ENCODE measurements around the gene TPST2.

Gene TPST2

DNA sequence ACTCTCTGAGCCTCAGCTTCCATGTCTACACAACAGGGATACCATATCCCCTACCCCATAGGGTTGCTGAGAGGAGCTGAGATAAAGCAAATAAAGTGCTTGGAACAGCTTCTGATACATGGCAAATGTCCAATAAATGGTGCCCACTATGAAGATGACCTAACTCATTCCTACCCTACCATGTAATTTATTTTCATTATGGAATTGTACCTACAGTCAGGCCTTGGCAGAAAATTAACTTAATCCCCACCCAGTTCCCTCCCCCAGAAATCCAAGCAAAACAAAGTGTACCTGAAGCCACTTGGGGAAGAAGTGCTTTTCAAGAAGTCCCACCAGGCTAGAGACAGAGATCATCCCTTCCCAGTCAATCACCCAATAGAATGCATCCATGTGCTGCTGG, 95.4 kb downstream of the TPST2 start:
- no peak for TF ChIP-seq EZH2phosphoT487 (IDR thresholded peaks at IDR 0.05; ENCODE audit: low read depth)
- TF ChIP-seq, protein P1, sequence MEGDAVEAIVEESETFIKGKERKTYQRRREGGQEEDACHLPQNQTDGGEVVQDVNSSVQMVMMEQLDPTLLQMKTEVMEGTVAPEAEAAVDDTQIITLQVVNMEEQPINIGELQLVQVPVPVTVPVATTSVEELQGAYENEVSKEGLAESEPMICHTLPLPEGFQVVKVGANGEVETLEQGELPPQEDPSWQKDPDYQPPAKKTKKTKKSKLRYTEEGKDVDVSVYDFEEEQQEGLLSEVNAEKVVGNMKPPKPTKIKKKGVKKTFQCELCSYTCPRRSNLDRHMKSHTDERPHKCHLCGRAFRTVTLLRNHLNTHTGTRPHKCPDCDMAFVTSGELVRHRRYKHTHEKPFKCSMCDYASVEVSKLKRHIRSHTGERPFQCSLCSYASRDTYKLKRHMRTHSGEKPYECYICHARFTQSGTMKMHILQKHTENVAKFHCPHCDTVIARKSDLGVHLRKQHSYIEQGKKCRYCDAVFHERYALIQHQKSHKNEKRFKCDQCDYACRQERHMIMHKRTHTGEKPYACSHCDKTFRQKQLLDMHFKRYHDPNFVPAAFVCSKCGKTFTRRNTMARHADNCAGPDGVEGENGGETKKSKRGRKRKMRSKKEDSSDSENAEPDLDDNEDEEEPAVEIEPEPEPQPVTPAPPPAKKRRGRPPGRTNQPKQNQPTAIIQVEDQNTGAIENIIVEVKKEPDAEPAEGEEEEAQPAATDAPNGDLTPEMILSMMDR (IDR thresholded peaks at IDR 0.05; ENCODE audit: low read depth, low read length), result no peak
- H3K4me3 ChIP-seq (ENCODE audit: low read length), result no peak overlapping the region
- no peaks in the 10 kb centered on the region for H3K79me2 ChIP-seq (ENCODE audit: low read length)
- H2AFZ ChIP-seq (ENCODE audit: low read depth, low read length), result no peak overlapping the region
- H3K9ac ChIP-seq (ENCODE audit: low read length), result no peak overlapping the region
- H3K27me3 ChIP-seq (ENCODE audit: low read depth, low read length), result no peaks in the 10 kb centered on the region
- no peak overlapping the region for H3K27ac ChIP-seq (ENCODE audit: low read length)
- no peaks in the 10 kb centered on the region for H4K20me1 ChIP-seq (ENCODE audit: insufficient read depth, low read length)
- H3K4me2 ChIP-seq (ENCODE audit: low read length), result no peak overlapping the region
- H3K36me3 ChIP-seq (replicated peaks; ENCODE audit: low read depth, low read length), result peaks cover 76% of the 10 kb centered on the region
- H3K9me3 ChIP-seq (ENCODE audit: insufficient read depth, low read length), result no peaks in the 10 kb centered on the region
- H3K4me1 ChIP-seq (ENCODE audit: low read length), result no peaks in the 10 kb centered on the region

DNA sequence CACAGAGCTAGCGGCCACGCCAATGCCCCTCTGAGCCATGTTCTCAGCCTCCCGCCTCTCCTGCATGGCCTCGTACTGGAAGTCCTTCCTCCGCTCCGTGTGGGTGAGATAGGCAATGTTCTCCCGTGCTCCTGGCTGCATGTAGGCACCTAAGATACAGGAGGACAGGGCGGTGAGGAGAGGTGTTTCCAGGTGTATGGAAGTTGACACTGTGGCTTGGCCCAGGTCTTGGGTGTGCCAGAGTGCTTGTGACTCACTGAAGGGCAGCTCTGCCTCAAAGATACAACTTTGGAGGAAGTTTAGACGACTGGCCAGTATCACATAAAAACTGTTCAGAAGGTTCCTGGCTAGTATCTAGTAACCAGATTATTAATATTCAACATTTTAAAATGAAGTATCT, 97.7 kb downstream of the TPST2 start:
- Histone ChIP-seq H3K79me2 (ENCODE audit: low read length) (no peaks in the 10 kb centered on the region), H3K4me2 (ENCODE audit: low read length) (no peak overlapping the region), H3K27me3 (ENCODE audit: low read depth, low read length) (no peaks in the 10 kb centered on the region), H3K9ac (ENCODE audit: low read length) (no peak overlapping the region), H3K4me3 (ENCODE audit: low read length) (no peak overlapping the region), H3K9me3 (ENCODE audit: insufficient read depth, low read length) (no peaks in the 10 kb centered on the region), H2AFZ (ENCODE audit: low read depth, low read length) (no peak overlapping the region), H4K20me1 (ENCODE audit: insufficient read depth, low read length) (no peaks in the 10 kb centered on the region), H3K36me3 (replicated peaks; ENCODE audit: low read depth, low read length) (peaks cover 81% of the 10 kb centered on the region), H3K27ac (ENCODE audit: low read length) (no peak overlapping the region), H3K4me1 (ENCODE audit: low read length) (no peaks in the 10 kb centered on the region)
- TF ChIP-seq, protein P1 (IDR thresholded peaks at IDR 0.05; ENCODE audit: low read depth, low read length), result no peak
- TF ChIP-seq EZH2phosphoT487 (IDR thresholded peaks at IDR 0.05; ENCODE audit: low read depth), result no peak

DNA sequence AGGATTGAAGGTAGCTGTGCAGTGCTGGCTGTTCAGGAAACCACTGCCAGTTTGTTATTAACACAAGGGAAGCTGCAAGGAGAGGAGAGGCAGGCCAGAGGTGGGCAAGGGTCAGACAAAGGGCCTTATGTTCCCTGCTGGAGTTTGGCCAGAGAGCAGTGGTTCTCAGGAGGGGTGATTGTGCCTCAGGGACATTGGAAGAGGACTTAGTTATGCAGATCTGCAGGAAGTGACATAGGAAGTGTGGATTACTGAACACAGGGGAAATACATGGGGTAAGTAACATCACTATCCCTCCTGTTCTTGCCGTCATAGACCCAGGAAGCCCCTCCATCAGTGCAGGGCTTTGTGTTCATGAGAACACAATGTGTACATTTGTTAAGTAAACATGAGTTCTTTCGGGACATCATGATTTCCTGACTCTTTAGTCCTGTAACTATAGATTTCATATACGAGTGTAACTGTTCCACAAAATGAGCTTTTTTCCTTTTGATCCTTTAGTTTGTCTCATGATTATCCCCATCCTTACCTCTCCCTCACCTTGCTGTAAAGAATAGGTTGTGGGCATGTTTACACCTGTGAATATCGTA, 100.4 kb downstream of the TPST2 start:
- Histone ChIP-seq H3K4me3 (ENCODE audit: low read length) (no peak overlapping the region), H3K36me3 (replicated peaks; ENCODE audit: low read depth, low read length) (peaks cover 63% of the 10 kb centered on the region), H3K27ac (ENCODE audit: low read length) (no peak overlapping the region), H3K4me1 (ENCODE audit: low read length) (peaks cover 10% of the 10 kb centered on the region), H2AFZ (ENCODE audit: low read depth, low read length) (no peak overlapping the region), H3K9ac (ENCODE audit: low read length) (no peak overlapping the region), H3K4me2 (ENCODE audit: low read length) (no peak overlapping the region), H4K20me1 (ENCODE audit: insufficient read depth, low read length) (0 out of 2 replicates have a peak, but pooled peaks cover 4% of the 10 kb centered on the region), H3K27me3 (ENCODE audit: low read depth, low read length) (no peaks in the 10 kb centered on the region), H3K9me3 (ENCODE audit: insufficient read depth, low read length) (no peaks in the 10 kb centered on the region), H3K79me2 (ENCODE audit: low read length) (peaks cover 22% of the 10 kb centered on the region)
- TF ChIP-seq, protein P1 (IDR thresholded peaks at IDR 0.05; ENCODE audit: low read depth, low read length), result no peak
- TF ChIP-seq EZH2phosphoT487 (IDR thresholded peaks at IDR 0.05; ENCODE audit: low read depth), result no peak

DNA sequence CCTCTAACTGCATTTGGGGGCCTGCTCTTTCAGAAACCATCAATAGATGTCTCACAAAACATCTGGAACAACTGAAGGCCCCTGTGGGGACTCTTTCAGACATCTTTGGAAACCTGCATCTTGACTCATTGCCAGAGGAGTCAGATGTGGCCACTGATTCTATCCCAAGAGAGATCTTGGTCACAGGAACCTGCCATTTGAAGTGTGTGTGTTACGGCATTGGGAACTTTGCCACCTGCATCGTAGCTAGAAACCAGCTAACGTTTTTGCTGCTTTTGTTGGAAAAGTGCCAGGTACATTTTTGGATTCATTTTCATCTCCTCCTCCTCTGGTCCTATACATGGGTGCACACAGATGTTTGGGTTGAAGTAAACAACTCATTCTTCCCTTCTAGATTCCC, 101.9 kb downstream of the TPST2 start:
- no peak overlapping the region for H3K9ac ChIP-seq (ENCODE audit: low read length)
- H3K9me3 ChIP-seq (ENCODE audit: insufficient read depth, low read length), result no peaks in the 10 kb centered on the region
- H3K4me2 ChIP-seq (ENCODE audit: low read length), result no peak overlapping the region
- H3K27ac ChIP-seq (ENCODE audit: low read length), result no peak overlapping the region
- no peaks in the 10 kb centered on the region for H3K27me3 ChIP-seq (ENCODE audit: low read depth, low read length)
- H3K79me2 ChIP-seq (ENCODE audit: low read length), result peaks cover 35% of the 10 kb centered on the region
- peaks cover 49% of the 10 kb centered on the region for H3K36me3 ChIP-seq (replicated peaks; ENCODE audit: low read depth, low read length)
- no peak overlapping the region for H2AFZ ChIP-seq (ENCODE audit: low read depth, low read length)
- 0 out of 2 replicates have a peak, but pooled peaks cover 4% of the 10 kb centered on the region for H4K20me1 ChIP-seq (ENCODE audit: insufficient read depth, low read length)
- H3K4me1 ChIP-seq (ENCODE audit: low read length), result peaks cover 12% of the 10 kb centered on the region
- no peak overlapping the region for H3K4me3 ChIP-seq (ENCODE audit: low read length)
- TF ChIP-seq, protein P1 (IDR thresholded peaks at IDR 0.05; ENCODE audit: low read depth, low read length), result no peak
- TF ChIP-seq EZH2phosphoT487 (IDR thresholded peaks at IDR 0.05; ENCODE audit: low read depth), result no peak
